Neural cell (in vitro differentiated cells): ENCODE results near the gene SRRM2. TPM values are rescaled to one million over a fixed set of nuclear protein-coding genes. Genes with fewer than 3 reads are reported as not detected.

Experiments used
- H2AFZ ChIP-seq: fragments of 200-600, 300-800 bp; sonication (generic), shearing (Covaris generic); 2 replicates; pipeline ENCODE4 v1.6.0; 2014; ENCODE audit warnings: low read depth, mild to moderate bottlenecking, antibody characterized with exemption, low read length, moderate library complexity
- H3F3A ChIP-seq: fragments of 200-600 bp; shearing (Covaris generic); 2 replicates; pipeline ENCODE4 v1.6.1; 2016; ENCODE audit warnings: mild to moderate bottlenecking, moderate library complexity, mixed read lengths, antibody characterized with exemption, low read length; ENCODE audit not compliant: insufficient read depth, poor library complexity, severe bottlenecking
- H3K27ac ChIP-seq: fragments of 200-600, 300-800 bp; sonication (generic), shearing (Covaris generic); 2 replicates; pipeline ENCODE4 v1.5.1; 2014; ENCODE audit warnings: mild to moderate bottlenecking, low read length, moderate library complexity
- H3K27me3 ChIP-seq: fragments of 300-800, 200-600 bp; sonication (generic), shearing (Covaris generic); 2 replicates; pipeline ENCODE4 v1.6.0; 2014; ENCODE audit warnings: mild to moderate bottlenecking, low read depth, low read length, moderate library complexity; ENCODE audit not compliant: insufficient read depth
- H3K36me3 ChIP-seq: fragments of 300-800, 200-600 bp; sonication (generic), shearing (Covaris generic); 2 replicates; pipeline ENCODE4 v1.5.1; 2014; ENCODE audit warnings: mild to moderate bottlenecking, antibody characterized with exemption, low read length, moderate library complexity; ENCODE audit not compliant: insufficient read depth
- H3K4me2 ChIP-seq: fragments of 300-800, 200-600 bp; sonication (generic), shearing (Covaris generic); 2 replicates; pipeline ENCODE4 v1.6.0; 2014; ENCODE audit warnings: mild to moderate bottlenecking, low read length
- H3K4me3 ChIP-seq: fragments of 300-800, 200-600 bp; sonication (generic), shearing (Covaris generic); 2 replicates; pipeline ENCODE4 v1.5.1; 2014; ENCODE audit warnings: mild to moderate bottlenecking, low read length, moderate library complexity
- H3K79me2 ChIP-seq: fragments of 200-600 bp; shearing (Covaris generic); replicated peaks from 2 replicates; pipeline ENCODE4 v1.6.0; 2014; ENCODE audit warnings: mild to moderate bottlenecking, low read length, moderate library complexity; ENCODE audit not compliant: insufficient read depth
- H3K9ac ChIP-seq: fragments of 300-800, 200-600 bp; sonication (generic), shearing (Covaris generic); 2 replicates; pipeline ENCODE4 v1.6.1; 2016; ENCODE audit warnings: mild to moderate bottlenecking, low read length, mixed read lengths
- H3K9me2 ChIP-seq: fragments of 200-600 bp; shearing (Covaris generic); 2 replicates; pipeline ENCODE4 v1.6.1; 2016; ENCODE audit warnings: mild to moderate bottlenecking, low read length, mixed read lengths; ENCODE audit not compliant: insufficient read depth
- H3K9me3 ChIP-seq: fragments of 200-600, 300-800 bp; sonication (generic), shearing (Covaris generic); 2 replicates; pipeline ENCODE4 v1.6.1; 2016; ENCODE audit warnings: mild to moderate bottlenecking, mixed run types, low read length, moderate library complexity, mixed read lengths
- H4K20me1 ChIP-seq: fragments of 200-600 bp; shearing (Covaris generic); 2 replicates; pipeline ENCODE4 v1.6.1; 2016; ENCODE audit warnings: mild to moderate bottlenecking, mixed run types; ENCODE audit not compliant: insufficient read depth
- EP300 ChIP-seq: fragments of 450-650 bp; conservative IDR thresholded peaks from 2 replicates; pipeline ENCODE4 v1.6.1; 2014; ENCODE audit warnings: antibody characterized with exemption, mild to moderate bottlenecking, moderate library complexity; ENCODE audit not compliant: poor library complexity, severe bottlenecking
- EZH2 ChIP-seq: fragments of 200-600, 300-800 bp; shearing (Covaris generic), sonication (generic); IDR thresholded peaks from 2 replicates; pipeline ENCODE4 v1.6.1; 2014; ENCODE audit warnings: antibody characterized with exemption, low read length, borderline replicate concordance, mild to moderate bottlenecking; ENCODE audit not compliant: insufficient read depth, poor library complexity, severe bottlenecking
- MXI1 ChIP-seq: fragments of 450-650 bp; conservative IDR thresholded peaks from 2 replicates; pipeline ENCODE4 v1.6.1; 2014; ENCODE audit warnings: antibody characterized with exemption, mild to moderate bottlenecking; ENCODE audit not compliant: poor library complexity, severe bottlenecking
- POLR2AphosphoS5 ChIP-seq: IDR thresholded peaks from 2 replicates; pipeline ENCODE4 v1.6.1; 2012
- REST ChIP-seq: IDR thresholded peaks from 2 replicates; pipeline ENCODE4 v1.6.1; 2012; ENCODE audit warnings: borderline replicate concordance
- SMC3 ChIP-seq: fragments of 450-650 bp; conservative IDR thresholded peaks from 2 replicates; pipeline ENCODE4 v1.6.1; 2014; ENCODE audit warnings: antibody characterized with exemption, mild to moderate bottlenecking, moderate library complexity; ENCODE audit not compliant: poor library complexity
- TAF1 ChIP-seq: IDR thresholded peaks from 2 replicates; pipeline ENCODE4 v1.6.1; 2012; ENCODE audit warnings: low read depth
- polyA plus RNA-seq: library from polyadenylated mRNA; depleted of rRNA; stranded (reverse); fragments of >200 nt; gene quantifications from 2 replicates; pipeline ENCODE4 v1.2.3, GENCODE V29; 2014
- TF ChIP-seq, protein P1 (sequence below): fragments of 450-650 bp; IDR thresholded peaks from 2 replicates; pipeline ENCODE4 v1.5.1; 2014; ENCODE audit warnings: antibody characterized with exemption, mild to moderate bottlenecking, moderate library complexity; ENCODE audit not compliant: poor library complexity, severe bottlenecking

Gene SRRM2
- polyA plus RNA-seq, 1 donor from 2014 or later: 40.0 TPM

GRCh38 chr16:2742323-2743006 is 10.0 kb upstream of the SRRM2 start:
- Histone ChIP-seq H3K36me3 (no peaks in the 10 kb centered on the region), H3K4me2 (no peak overlapping the region), H3K27ac (no peak overlapping the region), H3K9me2 (no peaks in the 10 kb centered on the region), H3K9ac (no peak overlapping the region), H4K20me1 (no peaks in the 10 kb centered on the region), H3K27me3 (no peaks in the 10 kb centered on the region), H2AFZ (no peak overlapping the region), H3F3A (no peaks in the 10 kb centered on the region), H3K4me3 (no peak overlapping the region), H3K79me2 (no peaks in the 10 kb centered on the region), H3K9me3 (no peaks in the 10 kb centered on the region)
- TF ChIP-seq TAF1: no peak
- TF ChIP-seq MXI1: no peak
- TF ChIP-seq POLR2AphosphoS5: no peak
- no peak for TF ChIP-seq EP300

DNA sequence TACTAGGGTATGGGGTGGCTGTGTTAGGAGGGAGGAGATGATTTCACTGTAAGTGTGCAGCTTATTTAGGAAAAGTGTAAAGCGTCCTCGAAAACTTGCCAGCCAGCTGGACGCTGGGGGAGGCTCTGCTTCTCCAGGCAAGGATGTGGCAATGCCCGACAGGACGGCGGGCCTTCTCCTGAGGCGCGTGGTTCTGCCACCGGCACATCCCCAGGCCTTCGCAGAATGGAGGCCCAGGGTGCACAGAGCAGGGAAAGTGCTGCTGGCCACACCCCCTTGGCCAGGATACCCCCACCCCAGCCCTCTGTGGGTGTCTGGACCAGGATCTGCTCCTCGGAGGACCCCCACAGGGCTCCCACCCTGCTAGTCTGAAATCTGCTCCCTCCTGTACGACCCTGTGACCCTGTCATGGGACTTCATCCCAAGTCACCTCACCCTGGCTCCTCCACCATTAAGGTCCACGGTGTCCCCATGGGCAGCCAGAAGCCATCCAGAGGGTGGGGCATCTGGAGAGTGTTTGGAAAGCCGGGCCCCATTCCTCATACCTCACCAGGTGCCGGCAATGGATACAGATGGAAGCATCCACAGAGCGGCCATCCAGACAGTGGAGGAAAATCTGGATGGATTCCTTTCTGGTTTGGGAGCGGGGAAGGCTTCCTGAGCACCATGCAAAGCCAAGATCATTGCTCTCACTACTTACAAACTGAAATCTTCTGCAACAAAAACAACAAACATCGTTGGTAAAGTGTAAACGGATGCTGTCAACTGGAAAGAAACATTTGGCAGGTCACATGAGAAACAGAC is 9.2 kb upstream of the SRRM2 start:
- TF ChIP-seq, protein P1, sequence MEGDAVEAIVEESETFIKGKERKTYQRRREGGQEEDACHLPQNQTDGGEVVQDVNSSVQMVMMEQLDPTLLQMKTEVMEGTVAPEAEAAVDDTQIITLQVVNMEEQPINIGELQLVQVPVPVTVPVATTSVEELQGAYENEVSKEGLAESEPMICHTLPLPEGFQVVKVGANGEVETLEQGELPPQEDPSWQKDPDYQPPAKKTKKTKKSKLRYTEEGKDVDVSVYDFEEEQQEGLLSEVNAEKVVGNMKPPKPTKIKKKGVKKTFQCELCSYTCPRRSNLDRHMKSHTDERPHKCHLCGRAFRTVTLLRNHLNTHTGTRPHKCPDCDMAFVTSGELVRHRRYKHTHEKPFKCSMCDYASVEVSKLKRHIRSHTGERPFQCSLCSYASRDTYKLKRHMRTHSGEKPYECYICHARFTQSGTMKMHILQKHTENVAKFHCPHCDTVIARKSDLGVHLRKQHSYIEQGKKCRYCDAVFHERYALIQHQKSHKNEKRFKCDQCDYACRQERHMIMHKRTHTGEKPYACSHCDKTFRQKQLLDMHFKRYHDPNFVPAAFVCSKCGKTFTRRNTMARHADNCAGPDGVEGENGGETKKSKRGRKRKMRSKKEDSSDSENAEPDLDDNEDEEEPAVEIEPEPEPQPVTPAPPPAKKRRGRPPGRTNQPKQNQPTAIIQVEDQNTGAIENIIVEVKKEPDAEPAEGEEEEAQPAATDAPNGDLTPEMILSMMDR: no peak
- TF ChIP-seq TAF1 (no peak), EP300 (no peak), REST (no peak)
- Histone ChIP-seq H3F3A (no peaks in the 10 kb centered on the region), H2AFZ (no peak overlapping the region), H3K9ac (no peak overlapping the region), H3K4me2 (no peak overlapping the region), H3K4me3 (no peak overlapping the region), H3K27ac (no peak overlapping the region), H3K9me2 (no peaks in the 10 kb centered on the region), H3K9me3 (no peaks in the 10 kb centered on the region), H3K36me3 (no peaks in the 10 kb centered on the region), H3K79me2 (no peaks in the 10 kb centered on the region), H4K20me1 (no peaks in the 10 kb centered on the region), H3K27me3 (no peaks in the 10 kb centered on the region)

DNA sequence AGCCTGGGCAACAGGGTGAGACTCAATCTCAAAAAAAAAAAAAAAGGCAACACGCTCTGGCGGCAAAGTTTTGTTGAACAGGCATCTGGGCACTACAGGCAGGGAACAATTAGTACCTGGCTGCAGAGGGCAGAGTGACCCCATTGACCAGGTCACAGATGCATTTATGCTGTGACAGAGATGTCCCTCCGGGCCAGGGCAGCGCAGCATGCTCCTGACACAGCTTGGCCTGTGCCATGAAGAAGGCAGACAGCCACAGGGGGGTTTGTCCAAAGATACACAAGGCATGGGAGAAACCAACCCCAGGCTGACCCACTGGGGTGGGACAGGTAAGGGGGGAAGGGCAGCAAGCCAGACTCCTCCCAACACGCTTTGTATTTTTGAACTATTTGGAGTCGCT is 7.7 kb upstream of the SRRM2 start:
- TF ChIP-seq SMC3 (no peak), TAF1 (no peak), EZH2 (no peak), REST (no peak), EP300 (no peak)
- Histone ChIP-seq H3K36me3 (no peaks in the 10 kb centered on the region), H3K9me3 (no peaks in the 10 kb centered on the region), H3K9ac (no peak overlapping the region), H3K27ac (no peak overlapping the region), H2AFZ (no peak overlapping the region), H3K79me2 (no peaks in the 10 kb centered on the region), H3K9me2 (no peaks in the 10 kb centered on the region), H3K4me3 (no peak overlapping the region), H4K20me1 (no peaks in the 10 kb centered on the region), H3F3A (no peaks in the 10 kb centered on the region), H3K27me3 (no peaks in the 10 kb centered on the region), H3K4me2 (no peak overlapping the region)
